Measurements from ENCODE around the gene COL7A1.
"Not testable (repeated sequence)": the region's sequence is repeated elsewhere in the genome, so short reads cannot be mapped to it uniquely, and the experiment has no call there.

The COL7A1 gene

DNA sequence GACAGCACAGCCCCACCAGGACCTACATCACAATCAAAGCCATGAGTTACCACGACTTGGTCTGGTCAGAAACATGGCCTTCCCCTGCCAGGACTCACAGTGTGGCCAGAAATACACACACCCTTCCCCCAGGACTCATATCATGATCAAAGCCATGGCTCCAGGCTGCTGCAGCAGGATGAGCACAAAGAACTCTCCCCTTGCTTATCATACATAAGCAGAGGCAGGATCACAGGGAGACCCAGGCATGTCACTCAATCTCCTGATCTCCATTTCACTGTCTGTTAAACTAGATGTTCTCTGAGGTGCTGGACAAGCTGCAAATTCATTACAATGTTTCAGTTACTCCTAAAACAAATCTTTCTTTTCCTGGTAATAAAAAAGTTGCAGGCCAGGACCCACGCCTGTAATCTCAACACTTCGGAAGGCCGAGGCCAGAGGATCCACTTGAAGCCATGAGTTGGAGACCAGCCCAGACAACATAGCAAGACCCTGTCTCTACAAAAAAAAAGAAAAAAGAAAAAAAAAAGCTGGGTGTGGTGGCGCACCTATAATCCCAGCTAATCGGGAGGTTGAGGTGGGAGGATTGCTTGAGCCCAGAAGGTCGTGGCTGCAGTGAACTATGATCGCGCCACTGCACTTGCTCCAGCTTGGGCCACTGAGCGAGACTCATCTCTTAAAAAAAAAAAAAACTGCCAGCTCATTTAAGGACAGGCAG lies 39.7 kb downstream of the COL7A1 start:
- peaks cover 33% of the 10 kb centered on the region for H3K4me1 ChIP-seq (ENCODE audit: insufficient read depth, insufficient read length)
- no peak for DNase-seq (ENCODE audit: low read depth, low spot score)
- peak overlapping the region; percentile 70 for H3K4me3 ChIP-seq (ENCODE audit: insufficient read length, low read depth)
- TF ChIP-seq SUZ12 (IDR thresholded peaks at IDR 0.05; ENCODE audit: extremely low read depth, insufficient read depth, insufficient read length) (no peak), ZNF274 (IDR thresholded peaks at IDR 0.05; ENCODE audit: low read depth, low read length) (no peak), YY1 (IDR thresholded peaks at IDR 0.05; ENCODE audit: insufficient read depth, insufficient read length) (no peak)
- no peaks in the 10 kb centered on the region for H3K27me3 ChIP-seq (ENCODE audit: insufficient read depth, insufficient read length)
- H3K36me3 ChIP-seq (ENCODE audit: insufficient read depth, insufficient read length, low read length), result peaks cover 11% of the 10 kb centered on the region
- peak overlapping the region; percentile 80 for H3K9ac ChIP-seq (ENCODE audit: insufficient read length, low read depth)
- H3K9me3 ChIP-seq (ENCODE audit: insufficient read depth, low read length), result no peaks in the 10 kb centered on the region

DNA sequence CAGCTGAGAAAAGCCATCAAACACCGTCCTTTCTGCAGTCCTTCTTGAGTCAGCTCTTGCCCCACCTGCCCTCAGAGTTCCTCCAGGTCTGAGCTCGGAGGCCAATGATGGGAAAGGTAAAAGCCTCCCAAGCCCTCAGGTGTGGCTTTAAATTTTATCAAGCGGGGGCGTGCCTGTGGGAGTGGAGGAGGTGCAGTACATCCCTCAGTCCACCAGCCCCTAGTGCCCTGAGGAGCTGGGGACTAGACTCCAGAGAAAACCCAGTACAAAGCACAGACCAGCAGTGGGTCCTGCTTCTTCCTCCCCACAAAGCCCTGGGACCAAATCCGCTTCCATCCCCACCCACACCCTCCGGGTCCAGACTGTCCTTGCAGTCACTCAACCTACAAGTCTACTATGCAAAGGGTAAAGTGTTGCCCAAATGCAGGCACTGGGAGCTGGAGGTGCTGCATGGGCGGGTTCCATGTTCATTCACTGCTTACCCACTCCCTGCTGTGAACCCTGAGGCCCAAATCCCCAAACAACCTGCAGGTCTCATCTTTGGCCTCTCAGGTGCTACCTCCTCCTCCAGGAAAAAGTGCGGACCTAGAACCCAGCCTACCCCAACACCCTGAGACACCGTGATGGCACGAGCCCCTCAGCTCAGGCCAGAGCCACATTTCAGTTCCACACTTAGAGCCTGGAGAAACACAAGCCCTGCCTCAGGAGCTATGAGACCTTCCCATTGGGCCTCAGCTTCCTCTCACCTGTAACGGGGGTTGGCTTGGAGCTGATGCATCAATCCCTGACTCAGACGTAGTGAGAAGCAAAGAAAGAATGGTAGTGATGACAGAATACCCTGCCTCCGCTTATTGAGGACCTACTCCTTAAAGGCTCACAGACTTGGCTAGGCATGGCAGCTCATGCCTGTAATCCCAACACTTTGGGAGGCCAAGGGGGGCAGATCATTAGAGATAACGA lies 41.0 kb downstream of the COL7A1 start:
- peaks cover 21% of the 10 kb centered on the region for H3K36me3 ChIP-seq (ENCODE audit: insufficient read depth, insufficient read length, low read length)
- H3K4me1 ChIP-seq (ENCODE audit: insufficient read depth, insufficient read length), result peaks cover 35% of the 10 kb centered on the region
- H3K9me3 ChIP-seq (ENCODE audit: insufficient read depth, low read length), result no peaks in the 10 kb centered on the region
- TF ChIP-seq ZNF274 (IDR thresholded peaks at IDR 0.05; ENCODE audit: low read depth, low read length), result no peak
- no peak for TF ChIP-seq YY1 (IDR thresholded peaks at IDR 0.05; ENCODE audit: insufficient read depth, insufficient read length)
- no peak for TF ChIP-seq SUZ12 (IDR thresholded peaks at IDR 0.05; ENCODE audit: extremely low read depth, insufficient read depth, insufficient read length)
- H3K9ac ChIP-seq (ENCODE audit: insufficient read length, low read depth), result no peak overlapping the region
- H3K4me3 ChIP-seq (ENCODE audit: insufficient read length, low read depth), result no peak overlapping the region
- DNase-seq (ENCODE audit: low read depth, low spot score), result no peak
- H3K27me3 ChIP-seq (ENCODE audit: insufficient read depth, insufficient read length), result no peaks in the 10 kb centered on the region

DNA sequence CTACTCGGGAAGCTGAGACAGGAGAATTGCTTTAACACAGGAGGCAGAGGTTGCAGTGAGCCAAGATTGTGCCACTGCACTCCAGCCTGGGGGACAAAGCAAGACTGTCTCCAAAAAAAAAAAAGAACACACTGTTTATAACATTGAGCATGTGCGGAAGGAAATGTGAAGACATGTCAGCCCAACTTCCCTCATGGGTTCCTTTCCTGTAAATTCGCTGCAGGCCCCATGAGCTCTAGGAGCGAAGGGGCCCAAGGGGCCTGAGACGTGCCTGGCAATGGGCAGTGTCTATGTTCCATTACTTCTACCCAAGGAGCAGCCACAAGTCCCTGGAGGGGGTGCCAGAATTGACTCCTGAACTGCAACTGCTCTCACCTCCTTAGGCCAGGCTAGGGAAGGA lies 41.8 kb downstream of the COL7A1 start:
- H3K9me3 ChIP-seq (ENCODE audit: insufficient read depth, low read length), result no peaks in the 10 kb centered on the region
- no peak for DNase-seq (ENCODE audit: low read depth, low spot score)
- no peaks in the 10 kb centered on the region for H3K27me3 ChIP-seq (ENCODE audit: insufficient read depth, insufficient read length)
- H3K4me1 ChIP-seq (ENCODE audit: insufficient read depth, insufficient read length), result peaks cover 35% of the 10 kb centered on the region
- H3K9ac ChIP-seq (ENCODE audit: insufficient read length, low read depth), result no peak overlapping the region
- TF ChIP-seq SUZ12 (IDR thresholded peaks at IDR 0.05; ENCODE audit: extremely low read depth, insufficient read depth, insufficient read length) (no peak), YY1 (IDR thresholded peaks at IDR 0.05; ENCODE audit: insufficient read depth, insufficient read length) (no peak), ZNF274 (IDR thresholded peaks at IDR 0.05; ENCODE audit: low read depth, low read length) (no peak)
- H3K4me3 ChIP-seq (ENCODE audit: insufficient read length, low read depth), result no peak overlapping the region
- H3K36me3 ChIP-seq (ENCODE audit: insufficient read depth, insufficient read length, low read length), result peaks cover 25% of the 10 kb centered on the region

DNA sequence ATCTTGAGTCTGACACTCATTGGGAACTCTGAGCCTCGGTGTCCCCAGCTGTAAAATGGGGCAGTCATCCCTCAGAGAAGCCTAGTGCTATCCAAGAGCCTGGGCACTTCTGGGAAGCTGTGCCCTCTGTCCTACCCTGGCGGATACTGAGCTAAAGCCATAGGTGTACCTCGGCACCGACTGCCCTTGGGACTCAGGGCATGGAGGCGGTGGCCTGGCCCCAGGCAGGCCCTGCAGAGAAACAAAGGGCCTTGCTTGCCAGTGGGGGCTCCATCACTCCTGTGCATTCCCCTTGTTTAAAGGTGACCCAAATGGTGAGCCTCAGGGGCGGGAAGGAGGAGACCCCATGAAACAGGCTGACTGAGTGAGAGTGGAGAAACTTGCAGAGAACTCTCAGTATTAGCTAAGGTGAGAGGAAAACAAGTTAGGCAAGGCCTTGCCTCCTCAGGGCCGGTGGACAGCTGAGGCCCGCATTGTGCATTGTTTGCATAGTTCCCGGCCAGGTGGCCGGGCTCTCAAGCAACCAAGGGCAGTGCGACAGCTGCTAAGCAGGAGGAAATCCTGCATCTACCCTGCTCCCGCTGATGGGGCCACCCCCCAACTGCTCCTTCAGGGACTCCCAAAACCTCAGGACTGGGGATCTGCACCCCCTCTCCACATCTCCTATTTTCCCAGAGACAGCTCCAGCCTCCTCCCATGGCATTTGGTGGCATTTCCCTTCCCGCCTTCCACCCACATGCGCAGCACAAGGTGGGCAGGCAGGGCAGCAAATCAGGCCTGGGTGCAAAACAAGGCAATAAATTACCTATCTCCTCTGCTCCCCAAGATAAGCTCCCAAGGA lies 42.8 kb downstream of the COL7A1 start:
- peak overlapping the region; percentile 23 for H3K9ac ChIP-seq (ENCODE audit: insufficient read length, low read depth)
- no peak for DNase-seq (ENCODE audit: low read depth, low spot score)
- TF ChIP-seq YY1 (IDR thresholded peaks at IDR 0.05; ENCODE audit: insufficient read depth, insufficient read length), result no peak
- no peak for TF ChIP-seq SUZ12 (IDR thresholded peaks at IDR 0.05; ENCODE audit: extremely low read depth, insufficient read depth, insufficient read length)
- TF ChIP-seq ZNF274 (IDR thresholded peaks at IDR 0.05; ENCODE audit: low read depth, low read length), result no peak

DNA sequence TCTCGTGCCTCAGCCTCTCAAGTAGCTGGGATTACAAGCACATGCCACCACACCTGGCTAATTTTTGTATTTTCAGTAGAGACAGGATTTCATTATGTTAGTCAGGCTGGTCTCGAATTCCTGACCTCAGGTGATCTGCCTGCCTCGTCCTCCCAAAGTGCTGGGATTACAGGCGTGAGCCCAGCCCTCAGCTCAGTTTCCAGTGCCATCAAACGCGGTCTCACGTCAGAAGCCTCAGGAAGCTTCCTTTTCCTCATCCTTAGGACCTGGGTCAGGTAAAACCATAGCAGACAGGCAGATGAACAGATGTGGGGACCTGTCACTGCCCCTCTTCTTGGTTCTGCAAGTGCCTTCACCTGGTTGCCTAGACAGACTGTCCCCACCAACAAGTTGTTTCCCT lies 43.5 kb downstream of the COL7A1 start:
- not testable (repeated sequence) for DNase-seq (ENCODE audit: low read depth, low spot score); H3K4me3 ChIP-seq (ENCODE audit: insufficient read length, low read depth); H3K27me3 ChIP-seq (ENCODE audit: insufficient read depth, insufficient read length); H3K9ac ChIP-seq (ENCODE audit: insufficient read length, low read depth); H3K9me3 ChIP-seq (ENCODE audit: insufficient read depth, low read length)
- peaks cover 40% of the 10 kb centered on the region for H3K36me3 ChIP-seq (ENCODE audit: insufficient read depth, insufficient read length, low read length)
- H3K4me1 ChIP-seq (ENCODE audit: insufficient read depth, insufficient read length), result peaks cover 33% of the 10 kb centered on the region

More for the DNA sequence above, 42.8 kb downstream of the COL7A1 start:
- H3K27me3 ChIP-seq (ENCODE audit: insufficient read depth, insufficient read length), result no peaks in the 10 kb centered on the region
- H3K4me1 ChIP-seq (ENCODE audit: insufficient read depth, insufficient read length), result peaks cover 33% of the 10 kb centered on the region
- peaks cover 34% of the 10 kb centered on the region for H3K36me3 ChIP-seq (ENCODE audit: insufficient read depth, insufficient read length, low read length)
- no peak overlapping the region for H3K4me3 ChIP-seq (ENCODE audit: insufficient read length, low read depth)
- no peaks in the 10 kb centered on the region for H3K9me3 ChIP-seq (ENCODE audit: insufficient read depth, low read length)

DNA sequence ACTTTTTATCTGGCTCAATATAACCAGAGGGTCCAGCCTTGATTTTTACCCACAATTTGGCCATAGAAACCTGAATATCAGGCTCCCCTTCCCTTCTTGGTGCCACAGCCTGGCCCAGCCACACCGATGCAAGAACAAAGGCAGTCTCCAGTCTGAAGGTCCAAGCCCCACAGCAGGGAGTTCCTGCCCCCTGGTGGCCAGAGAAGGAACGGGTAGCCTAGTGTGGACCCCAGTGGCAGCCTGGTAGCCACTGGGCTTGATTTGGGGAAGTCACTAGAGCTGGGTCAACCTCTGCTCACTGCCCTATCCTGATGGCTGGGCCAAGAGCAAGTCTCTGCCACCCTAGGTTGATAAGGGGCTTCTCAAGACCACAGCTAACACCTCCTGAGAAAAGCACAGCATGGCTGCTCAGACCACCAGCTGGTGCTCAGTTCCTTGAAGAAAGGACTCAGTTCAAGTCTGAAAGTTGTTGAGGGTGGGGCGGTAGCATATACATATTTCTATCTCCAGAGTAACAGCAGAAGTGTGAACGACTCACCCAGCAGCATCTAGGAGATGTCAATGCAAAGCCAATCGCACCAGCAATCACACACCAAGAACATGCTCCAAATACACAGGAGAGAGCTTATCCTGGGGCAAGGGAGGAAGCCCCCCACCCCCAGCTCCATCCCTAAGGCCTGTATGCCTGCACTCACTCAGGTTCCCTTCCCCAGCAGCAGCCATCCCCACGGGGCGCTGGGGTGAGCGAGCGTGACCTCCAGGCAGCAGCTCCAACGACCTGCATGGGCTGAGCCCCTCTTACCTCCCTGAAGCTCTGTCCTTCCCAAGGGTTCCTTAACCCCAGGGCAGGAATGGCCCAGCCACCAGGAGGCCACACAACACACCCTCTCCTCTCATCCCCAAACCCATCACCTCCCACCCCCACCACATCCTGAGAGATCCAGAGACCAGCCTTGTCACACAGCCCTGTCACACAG lies 46.1 kb downstream of the COL7A1 start:
- H3K9ac ChIP-seq (ENCODE audit: insufficient read length, low read depth), result no peak overlapping the region
- H3K9me3 ChIP-seq (ENCODE audit: insufficient read depth, low read length), result no peaks in the 10 kb centered on the region
- no peak overlapping the region for H3K4me3 ChIP-seq (ENCODE audit: insufficient read length, low read depth)
- no peaks in the 10 kb centered on the region for H3K27me3 ChIP-seq (ENCODE audit: insufficient read depth, insufficient read length)
- peaks cover 44% of the 10 kb centered on the region for H3K36me3 ChIP-seq (ENCODE audit: insufficient read depth, insufficient read length, low read length)
- peak; percentile 76 for DNase-seq (ENCODE audit: low read depth, low spot score)
- peaks cover 27% of the 10 kb centered on the region for H3K4me1 ChIP-seq (ENCODE audit: insufficient read depth, insufficient read length)
- TF ChIP-seq SUZ12 (IDR thresholded peaks at IDR 0.05; ENCODE audit: extremely low read depth, insufficient read depth, insufficient read length), result no peak
- no peak for TF ChIP-seq ZNF274 (IDR thresholded peaks at IDR 0.05; ENCODE audit: low read depth, low read length)
- TF ChIP-seq YY1 (IDR thresholded peaks at IDR 0.05; ENCODE audit: insufficient read depth, insufficient read length), result no peak
